Lower lobe of right lung (tissue), 2 donors: Measurements from ENCODE around the gene AUTS2. TPM values are rescaled to one million over a fixed set of nuclear protein-coding genes. Genes with fewer than 3 reads are reported as not detected.

Experiments
- ATAC-seq, 2 donors: fragments of 200-7000 bp; cut with Tn5 transposase; one replicate each; pipeline ENCODE4 v1.9.1; 2020 to 2022; ENCODE audit warnings: mild to moderate bottlenecking in 2 of 2, moderate library complexity in 2 of 2
- DNase-seq: peaks from one replicate; pipeline ENCODE4 v3.0.0-alpha.2; 2020
- H3K27ac ChIP-seq: fragments of 200-600 bp; one replicate; pipeline ENCODE4 v1.8.0; 2022
- H3K27me3 ChIP-seq: fragments of 200-600 bp; one replicate; pipeline ENCODE4 v1.8.0; 2022; ENCODE audit warnings: low read depth
- H3K36me3 ChIP-seq: fragments of 200-600 bp; one replicate; pipeline ENCODE4 v1.8.0; 2022; ENCODE audit warnings: mild to moderate bottlenecking
- H3K4me1 ChIP-seq: fragments of 200-600 bp; one replicate; pipeline ENCODE4 v1.8.0; 2022
- H3K4me3 ChIP-seq: fragments of 200-600 bp; one replicate; pipeline ENCODE4 v1.8.0; 2022; ENCODE audit warnings: mild to moderate bottlenecking
- H3K9me3 ChIP-seq: fragments of 200-600 bp; one replicate; pipeline ENCODE4 v1.8.0; 2022
- intact Hi-C: fragments of 100-400 bp; cut with DNase I; formaldehyde crosslinking; loops from one replicate; pipeline ENCODE4 v1.11.0; 2022
- total RNA-seq: library from RNA; stranded (reverse); fragmentation: NEBNext Ultra II Directional; extraction: Animal tissue kit (Norgen Biotek cat#: 25700); gene quantifications from one replicate; pipeline ENCODE4 v1.2.1, GENCODE V29; 2021
- TF ChIP-seq, protein P1 (sequence below): fragments of 200-600 bp; IDR thresholded peaks from one replicate; pipeline ENCODE4 v1.8.0; 2022; ENCODE audit warnings: antibody characterized with exemption, mild to moderate bottlenecking
- donor health status: DM: no; HTN: yes; CAD: no; lungs with severe emphysema.

AUTS2 gene
- total RNA-seq, 1 donor from 2014 or later = 45.7 TPM

DNA sequence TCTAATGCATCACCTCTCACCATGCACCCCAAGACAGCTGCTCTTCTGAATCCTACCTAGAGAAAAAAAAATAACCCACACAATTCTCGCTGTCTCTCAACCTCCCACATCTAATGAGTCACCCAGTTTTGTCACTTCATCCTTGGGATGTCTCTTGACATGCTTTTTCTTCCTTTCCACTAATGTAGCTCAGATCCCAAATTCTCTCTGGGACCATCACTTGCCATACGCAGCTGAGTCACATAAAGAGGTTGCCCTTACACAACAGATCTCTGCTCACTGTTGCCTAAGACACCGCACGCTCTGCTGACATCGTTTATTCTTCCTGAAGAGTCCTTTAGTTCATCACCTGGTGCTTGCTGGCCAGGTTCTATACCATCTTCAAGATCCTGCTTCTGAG lies 927.7 kb downstream of the AUTS2 start:
- ATAC-seq (no peak), DNase-seq (no peak)
- intact Hi-C loops = no loop called here
- Histone ChIP-seq H3K4me1 (no peaks in the 10 kb centered on the region), H3K27me3 (no peaks in the 10 kb centered on the region), H3K4me3 (no peak overlapping the region), H3K36me3 (no peaks in the 10 kb centered on the region), H3K9me3 (no peaks in the 10 kb centered on the region), H3K27ac (no peak overlapping the region)
- TF ChIP-seq, protein P1, sequence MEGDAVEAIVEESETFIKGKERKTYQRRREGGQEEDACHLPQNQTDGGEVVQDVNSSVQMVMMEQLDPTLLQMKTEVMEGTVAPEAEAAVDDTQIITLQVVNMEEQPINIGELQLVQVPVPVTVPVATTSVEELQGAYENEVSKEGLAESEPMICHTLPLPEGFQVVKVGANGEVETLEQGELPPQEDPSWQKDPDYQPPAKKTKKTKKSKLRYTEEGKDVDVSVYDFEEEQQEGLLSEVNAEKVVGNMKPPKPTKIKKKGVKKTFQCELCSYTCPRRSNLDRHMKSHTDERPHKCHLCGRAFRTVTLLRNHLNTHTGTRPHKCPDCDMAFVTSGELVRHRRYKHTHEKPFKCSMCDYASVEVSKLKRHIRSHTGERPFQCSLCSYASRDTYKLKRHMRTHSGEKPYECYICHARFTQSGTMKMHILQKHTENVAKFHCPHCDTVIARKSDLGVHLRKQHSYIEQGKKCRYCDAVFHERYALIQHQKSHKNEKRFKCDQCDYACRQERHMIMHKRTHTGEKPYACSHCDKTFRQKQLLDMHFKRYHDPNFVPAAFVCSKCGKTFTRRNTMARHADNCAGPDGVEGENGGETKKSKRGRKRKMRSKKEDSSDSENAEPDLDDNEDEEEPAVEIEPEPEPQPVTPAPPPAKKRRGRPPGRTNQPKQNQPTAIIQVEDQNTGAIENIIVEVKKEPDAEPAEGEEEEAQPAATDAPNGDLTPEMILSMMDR = no peak

DNA sequence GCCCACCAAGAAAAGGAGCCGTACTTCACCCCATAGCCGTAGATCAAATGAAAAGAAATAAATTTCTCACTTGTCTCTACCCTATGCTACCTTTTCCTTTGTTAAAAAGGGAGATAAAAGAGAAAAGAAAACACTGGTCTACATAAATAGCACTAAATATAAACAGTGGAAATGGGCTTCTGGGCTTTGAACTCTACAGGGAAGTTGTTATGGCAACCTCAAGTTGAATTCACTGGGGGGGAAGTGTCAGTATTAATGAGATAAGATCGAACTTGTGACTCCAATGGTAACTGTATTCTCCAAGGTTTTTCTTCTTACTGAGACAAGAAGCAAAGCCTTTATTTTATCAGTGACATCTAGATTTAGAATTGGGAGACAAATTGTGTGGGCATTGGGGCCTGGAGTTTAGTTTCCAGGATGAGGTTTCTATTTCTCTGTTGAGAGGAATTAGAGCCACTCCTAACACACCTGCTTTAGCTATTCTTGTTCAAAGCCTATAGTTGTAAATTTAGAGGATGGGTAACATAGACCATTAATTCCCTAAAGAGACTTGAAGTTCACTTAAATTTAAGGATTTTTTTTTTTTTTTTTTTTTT lies 929.3 kb downstream of the AUTS2 start:
- H3K4me1 ChIP-seq = no peaks in the 10 kb centered on the region
- no peak overlapping the region for H3K4me3 ChIP-seq
- intact Hi-C loops = no loop called here
- no peaks in the 10 kb centered on the region for H3K36me3 ChIP-seq
- no peaks in the 10 kb centered on the region for H3K27me3 ChIP-seq
- no peaks in the 10 kb centered on the region for H3K9me3 ChIP-seq
- DNase-seq (no peak), ATAC-seq (no peak)
- TF ChIP-seq, protein P1 = no peak
- H3K27ac ChIP-seq = no peak overlapping the region

- Histone ChIP-seq H3K4me1 (no peaks in the 10 kb centered on the region), H3K9me3 (no peaks in the 10 kb centered on the region), H3K36me3 (no peaks in the 10 kb centered on the region), H3K27me3 (no peaks in the 10 kb centered on the region), H3K27ac (no peak overlapping the region), H3K4me3 (no peak overlapping the region)
- intact Hi-C loops = no loop called here
- TF ChIP-seq, protein P1 = no peak
- DNase-seq = no peak
- no peak for ATAC-seq
Observed at GRCh38 chr7:70529436-70529835, 931.2 kb downstream of the AUTS2 start.

DNA sequence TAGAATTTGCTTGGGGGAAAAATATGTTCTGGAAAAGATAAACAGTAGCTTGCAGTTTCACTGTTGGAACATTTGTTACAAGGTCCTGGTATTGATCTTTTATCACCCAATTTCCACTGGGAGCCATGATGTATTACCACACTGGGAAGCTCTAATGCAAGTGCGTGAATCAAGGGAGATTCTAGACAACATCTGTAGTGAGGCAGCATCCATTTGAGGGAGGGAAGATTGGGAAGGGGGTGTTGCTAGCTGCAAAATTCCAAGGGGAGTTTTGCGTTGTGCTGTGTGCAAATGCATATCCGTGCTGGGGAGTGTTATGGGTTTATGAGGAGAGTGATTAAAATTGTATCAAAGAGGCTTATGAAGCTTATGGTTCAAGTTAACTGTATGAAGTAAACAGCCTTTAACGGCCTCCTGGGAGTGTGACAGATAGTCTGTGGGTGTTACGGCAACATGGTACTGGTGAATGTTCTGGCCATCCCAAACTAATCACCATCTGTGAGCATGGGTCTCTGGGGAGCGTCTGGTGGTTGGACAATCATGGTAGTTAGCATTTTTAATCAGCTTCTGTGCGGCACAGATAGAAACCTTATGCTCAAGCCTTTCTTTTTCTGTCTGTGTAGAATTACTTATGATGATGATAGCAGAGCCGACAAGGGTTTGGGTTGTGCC lies 931.8 kb downstream of the AUTS2 start:
- no peak overlapping the region for H3K4me3 ChIP-seq
- no peak for DNase-seq
- intact Hi-C loops = no loop called here
- H3K27me3 ChIP-seq = no peaks in the 10 kb centered on the region
- no peaks in the 10 kb centered on the region for H3K4me1 ChIP-seq
- H3K36me3 ChIP-seq = no peaks in the 10 kb centered on the region
- H3K9me3 ChIP-seq = no peaks in the 10 kb centered on the region
- no peak for ATAC-seq
- H3K27ac ChIP-seq = no peak overlapping the region
- TF ChIP-seq, protein P1 = no peak

DNA sequence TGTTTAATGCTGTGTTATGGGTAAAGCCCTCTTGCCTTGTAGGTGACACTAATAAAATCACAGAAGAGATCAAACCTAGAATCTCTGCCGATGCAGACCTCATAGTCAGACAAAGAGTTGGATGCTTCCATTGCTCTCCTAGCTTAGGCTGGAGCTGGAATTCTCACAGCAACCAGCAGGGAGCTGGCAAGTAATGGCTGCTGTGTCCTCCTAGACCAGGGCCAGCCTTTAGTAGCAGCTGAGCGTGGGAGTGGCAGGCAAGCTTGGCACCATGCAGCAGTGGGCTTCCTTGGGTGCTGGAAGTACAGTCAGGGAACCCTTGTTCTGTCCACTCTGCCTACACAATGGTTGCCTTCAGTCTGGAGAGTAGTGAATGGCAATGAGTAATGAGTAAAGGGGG lies 935.3 kb downstream of the AUTS2 start:
- TF ChIP-seq, protein P1 = no peak
- no peak for DNase-seq
- Histone ChIP-seq H3K4me3 (no peak overlapping the region), H3K36me3 (no peaks in the 10 kb centered on the region), H3K27ac (no peak overlapping the region), H3K4me1 (no peaks in the 10 kb centered on the region), H3K27me3 (no peaks in the 10 kb centered on the region), H3K9me3 (no peaks in the 10 kb centered on the region)
- no peak for ATAC-seq
- intact Hi-C loops = no loop called here
